Erythroblast (primary cell): ENCODE measurements around the gene PRPH.

Experiments used
- GATA1 ChIP-seq: IDR thresholded peaks from 2 replicates; pipeline ENCODE4 v1.6.1; 2011; ENCODE audit warnings: low read depth, mild to moderate bottlenecking, control low read depth, low read length, moderate library complexity
- POLR2A ChIP-seq: IDR thresholded peaks from 2 replicates; pipeline ENCODE4 v1.6.1; 2011; ENCODE audit warnings: mild to moderate bottlenecking, low read length

GRCh38 chr12:49277466-49277865 lies 17.5 kb upstream of the PRPH start:
- no peak for TF ChIP-seq POLR2A
- TF ChIP-seq GATA1 = no peak
